Measurements from ENCODE around the gene PACS2.

Gene PACS2

GRCh38 chr14:105411985-105412770 is 97.6 kb downstream of the PACS2 start:
- no peak for FAIRE-seq

- FAIRE-seq, result no peak
Observed at GRCh38 chr14:105412771-105413543, 98.4 kb downstream of the PACS2 start.

GRCh38 chr14:105413544-105413886 is 99.0 kb downstream of the PACS2 start:
- no peak for FAIRE-seq

DNA sequence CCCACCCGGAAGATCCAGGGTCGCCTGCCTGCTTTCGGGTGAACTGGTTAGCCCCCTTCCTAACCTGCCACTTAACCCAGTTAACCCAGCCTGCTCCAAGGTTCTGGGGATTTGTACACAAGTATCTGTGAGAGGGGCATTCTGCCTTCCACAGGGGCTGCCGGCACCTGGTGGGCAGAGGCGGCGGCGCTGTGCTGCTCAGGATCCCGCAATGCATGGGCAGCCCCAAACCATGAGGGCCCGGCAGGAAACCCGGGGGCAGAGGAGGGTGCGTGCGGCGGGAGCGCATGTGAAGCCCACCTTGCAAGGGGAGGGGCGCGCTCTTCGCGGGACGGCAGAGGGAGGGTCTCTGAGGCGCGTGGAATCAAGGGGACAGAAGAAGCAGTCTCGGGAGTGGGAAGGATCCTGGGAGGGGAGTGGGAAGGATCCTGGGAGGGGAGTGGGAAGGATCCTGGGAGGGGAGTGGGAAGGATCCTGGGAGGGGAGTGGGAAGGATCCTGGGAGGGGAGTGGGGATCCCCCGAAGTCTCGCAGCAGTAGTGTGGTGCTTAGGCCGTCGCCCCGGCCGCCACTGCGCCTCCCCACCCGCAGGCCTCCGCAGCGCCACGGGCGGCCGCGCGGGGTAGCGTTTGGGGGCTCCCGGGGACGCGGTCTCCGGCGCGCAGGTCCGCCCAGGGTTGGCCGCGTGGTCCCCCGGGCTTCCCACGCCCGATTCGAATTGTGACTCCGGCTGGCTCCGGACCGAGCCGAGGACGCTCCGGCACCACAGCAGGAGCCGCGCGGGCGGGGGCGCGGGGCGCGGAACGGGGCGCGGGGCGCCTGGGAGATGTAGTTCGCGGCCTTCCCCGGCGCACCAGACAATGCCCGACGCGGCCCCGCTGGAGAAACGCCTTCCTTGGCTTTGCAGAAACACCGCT is 100.2 kb downstream of the PACS2 start:
- FAIRE-seq, result no peak

DNA sequence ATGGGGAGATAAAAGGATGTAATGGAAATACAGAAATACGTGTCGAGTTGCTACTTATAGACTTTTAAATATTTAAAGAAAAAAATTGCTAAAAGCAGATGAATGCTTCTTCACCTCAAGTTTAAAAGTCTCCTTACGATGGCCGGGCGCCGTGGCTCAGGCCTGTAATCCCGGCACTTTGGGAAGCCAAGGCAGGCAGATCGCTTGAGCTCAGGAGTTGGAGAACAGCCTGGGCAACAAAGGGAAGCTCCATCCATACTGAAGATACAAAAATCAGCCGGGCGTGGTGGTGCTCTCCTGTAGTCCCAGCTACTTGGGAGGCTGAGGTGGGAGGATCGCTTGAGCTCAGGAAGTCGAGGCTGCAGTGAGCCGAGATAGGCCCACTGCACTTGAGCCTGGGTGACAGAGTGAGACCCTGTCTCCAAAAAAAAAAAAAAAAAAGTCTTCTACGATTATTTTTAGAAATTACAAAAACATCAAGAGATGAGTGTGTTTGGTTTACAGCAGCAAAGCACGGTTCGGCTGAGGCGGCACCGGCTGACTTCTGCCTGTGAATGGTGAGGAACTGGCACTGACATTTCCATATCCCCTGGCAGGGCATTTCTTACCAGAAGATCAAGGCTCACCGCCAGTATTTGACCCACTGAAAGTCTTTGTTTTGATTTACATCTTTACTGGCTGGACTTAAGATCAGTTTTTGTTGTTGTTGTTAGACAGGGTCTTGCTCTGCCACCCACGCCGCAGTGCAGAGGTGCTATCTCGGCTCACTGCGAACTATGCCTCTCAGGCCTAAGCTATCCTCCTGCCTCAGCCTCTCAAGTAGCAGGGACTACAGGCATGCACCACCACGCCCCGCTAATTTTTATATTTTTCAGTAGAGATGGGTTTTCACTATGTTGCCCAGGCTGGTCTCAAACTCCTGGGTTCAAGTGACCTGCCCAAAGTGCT is 101.2 kb downstream of the PACS2 start:
- FAIRE-seq, result no peak

DNA sequence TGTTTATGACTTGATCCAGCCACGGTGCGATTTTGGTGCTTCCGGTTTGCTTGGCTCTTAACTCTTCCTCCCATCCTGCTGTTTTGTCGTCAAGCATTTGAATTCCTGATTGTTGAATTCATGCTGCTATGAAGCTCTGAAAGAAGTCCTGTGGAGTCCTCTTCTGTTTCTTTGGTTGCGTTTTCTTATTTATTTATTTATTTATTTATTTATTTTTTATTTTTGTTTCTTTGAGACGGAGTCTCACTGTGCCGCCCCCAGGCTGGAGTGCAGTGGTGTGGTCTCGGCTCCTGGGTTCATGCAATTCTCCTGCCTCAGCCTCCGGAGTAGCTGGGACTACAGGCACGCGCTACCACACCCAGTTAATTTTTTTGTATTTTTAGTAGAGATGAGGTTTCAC is 102.1 kb downstream of the PACS2 start:
- no peak for FAIRE-seq

GRCh38 chr14:105417690-105418121 is 103.2 kb downstream of the PACS2 start:
- FAIRE-seq, result no peak

DNA sequence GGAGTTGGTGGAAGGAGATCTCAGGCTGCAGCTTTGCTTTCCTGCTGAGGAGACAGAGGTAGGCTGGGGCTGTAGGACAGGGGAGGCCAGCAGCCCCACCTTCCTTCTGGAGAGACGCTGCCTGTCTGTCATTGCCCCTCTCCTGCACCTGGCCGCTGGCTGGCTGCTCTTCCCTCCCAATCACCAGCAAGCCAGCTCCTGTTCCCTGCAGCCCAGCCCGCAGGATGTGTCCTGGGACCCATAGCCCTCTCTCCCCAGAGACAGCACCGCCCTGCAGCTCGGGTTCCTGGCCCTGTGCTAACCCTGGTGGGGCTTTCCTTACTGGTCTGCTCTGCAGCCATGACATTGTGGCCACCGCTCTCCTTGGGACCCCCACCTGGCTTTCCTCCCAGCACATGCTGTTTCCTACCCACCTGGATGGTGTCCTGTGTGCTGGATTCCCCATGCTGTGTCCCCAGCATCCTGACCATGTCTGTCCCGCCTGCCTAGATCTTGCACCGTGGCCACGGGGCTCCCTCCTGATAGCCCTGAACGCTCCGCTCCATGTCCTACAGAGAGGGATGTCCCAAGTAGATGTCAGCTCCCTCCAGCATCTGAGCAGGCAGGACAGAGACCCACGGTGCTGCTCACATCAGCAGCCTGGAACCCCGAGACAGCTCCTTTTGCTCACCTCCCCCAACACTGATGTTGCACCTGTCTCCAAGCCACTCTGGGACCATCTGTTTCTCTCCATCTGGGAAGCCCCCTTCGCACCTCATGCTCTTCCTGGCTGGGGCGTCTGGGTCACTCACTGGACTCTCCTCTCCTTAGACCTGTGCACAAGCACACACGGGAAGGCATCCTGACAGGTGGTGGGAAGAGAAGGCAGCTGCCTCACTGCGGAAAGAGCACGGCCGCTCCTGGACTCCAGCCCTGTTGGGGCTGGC is 104.0 kb downstream of the PACS2 start:
- no peak for FAIRE-seq

- FAIRE-seq, result no peak
Observed at GRCh38 chr14:105419195-105420091, 104.9 kb downstream of the PACS2 start, which contains the start of gene MTA1. Gene MTA1 (plus strand): TSS chr14:105419827. CDS start chr14:105420036, 209 bp downstream.

GRCh38 chr14:105420101-105420973 is 105.8 kb downstream of the PACS2 start:
- no peak for FAIRE-seq

- FAIRE-seq, result no peak
Observed at GRCh38 chr14:105420974-105421674, 106.6 kb downstream of the PACS2 start.

GRCh38 chr14:105421723-105422615 is 107.4 kb downstream of the PACS2 start:
- FAIRE-seq, result no peak

- no peak for FAIRE-seq
Observed at GRCh38 chr14:105422695-105423487, 108.3 kb downstream of the PACS2 start.

GRCh38 chr14:105423488-105424195 is 109.1 kb downstream of the PACS2 start:
- FAIRE-seq, result no peak

- no peak for FAIRE-seq
Observed at GRCh38 chr14:105424861-105425260, 110.3 kb downstream of the PACS2 start.
